ENCODE measurements around the gene DNAH6.

DNA sequence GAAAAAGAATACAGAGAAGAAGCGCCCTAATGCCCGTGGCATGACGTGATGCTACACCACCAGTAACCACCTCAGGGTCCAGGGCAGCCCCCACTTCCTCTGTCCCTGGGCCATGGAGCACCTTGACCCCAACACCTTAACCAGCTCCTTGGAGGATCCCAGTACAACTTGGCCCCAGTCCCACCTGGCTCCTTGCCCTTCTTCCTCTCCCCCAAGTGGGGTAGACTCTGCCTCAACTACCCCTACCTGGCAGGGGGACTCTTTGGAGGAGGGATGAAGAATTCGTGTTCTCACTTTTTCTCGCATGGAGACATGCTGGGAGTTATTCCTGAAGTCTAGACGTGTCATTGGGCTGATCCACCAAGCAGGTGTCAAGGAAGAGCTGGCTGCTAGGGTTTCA lies 345.7 kb downstream of the DNAH6 start:
- TF ChIP-seq, protein P1, sequence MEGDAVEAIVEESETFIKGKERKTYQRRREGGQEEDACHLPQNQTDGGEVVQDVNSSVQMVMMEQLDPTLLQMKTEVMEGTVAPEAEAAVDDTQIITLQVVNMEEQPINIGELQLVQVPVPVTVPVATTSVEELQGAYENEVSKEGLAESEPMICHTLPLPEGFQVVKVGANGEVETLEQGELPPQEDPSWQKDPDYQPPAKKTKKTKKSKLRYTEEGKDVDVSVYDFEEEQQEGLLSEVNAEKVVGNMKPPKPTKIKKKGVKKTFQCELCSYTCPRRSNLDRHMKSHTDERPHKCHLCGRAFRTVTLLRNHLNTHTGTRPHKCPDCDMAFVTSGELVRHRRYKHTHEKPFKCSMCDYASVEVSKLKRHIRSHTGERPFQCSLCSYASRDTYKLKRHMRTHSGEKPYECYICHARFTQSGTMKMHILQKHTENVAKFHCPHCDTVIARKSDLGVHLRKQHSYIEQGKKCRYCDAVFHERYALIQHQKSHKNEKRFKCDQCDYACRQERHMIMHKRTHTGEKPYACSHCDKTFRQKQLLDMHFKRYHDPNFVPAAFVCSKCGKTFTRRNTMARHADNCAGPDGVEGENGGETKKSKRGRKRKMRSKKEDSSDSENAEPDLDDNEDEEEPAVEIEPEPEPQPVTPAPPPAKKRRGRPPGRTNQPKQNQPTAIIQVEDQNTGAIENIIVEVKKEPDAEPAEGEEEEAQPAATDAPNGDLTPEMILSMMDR (IDR thresholded peaks at IDR 0.05), result no peak
- no peak for TF ChIP-seq POLR2A (IDR thresholded peaks at IDR 0.05)

Data from esophagus squamous epithelium (tissue), 4 donors.